Measurements from ENCODE around the gene MAP2K1.

- TF ChIP-seq CTCF (IDR thresholded peaks at IDR 0.05; ENCODE audit: low read depth, low read length, poor library complexity, severe bottlenecking) (no peak), EZH2phosphoT487 (IDR thresholded peaks at IDR 0.05; ENCODE audit: borderline replicate concordance, low read length) (no peak)
These were observed 129.2 kb downstream of the MAP2K1 start for GRCh38 chr15:66515901-66516322.
